Inferior parietal cortex (tissue), 1 donor: ENCODE data around the gene PAFAH1B2.
"Not testable (repeated sequence)": the region's sequence is repeated elsewhere in the genome, so short reads cannot be mapped to it uniquely, and the experiment has no call there.

Experiments used
- DNase-seq: peaks from one replicate; pipeline ENCODE4 v3.0.0-alpha.2; 2016; ENCODE audit errors: extremely low spot score

The PAFAH1B2 gene

GRCh38 chr11:117127171-117127901 lies 16.8 kb upstream of the PAFAH1B2 start:
- DNase-seq: peak; percentile 54

DNA sequence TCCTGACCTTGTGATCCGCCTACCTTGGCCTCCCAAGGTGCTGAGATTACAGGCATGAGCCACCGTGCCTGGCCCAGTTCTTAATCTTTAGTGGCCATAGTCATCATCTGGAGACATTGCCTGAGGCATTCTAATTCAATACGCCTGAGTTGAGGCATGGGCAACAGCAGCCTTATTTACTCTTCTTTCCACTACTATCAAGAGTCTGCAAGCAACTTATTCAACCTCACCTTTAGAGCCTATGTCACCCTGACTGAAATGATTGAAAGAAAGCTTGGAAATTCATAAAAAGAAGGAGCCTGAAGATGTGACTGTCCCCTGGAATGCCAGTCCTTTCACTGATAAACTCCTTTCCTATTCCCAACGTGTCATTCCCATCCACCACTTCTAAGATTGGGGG lies 15.8 kb upstream of the PAFAH1B2 start:
- DNase-seq: no peak

DNA sequence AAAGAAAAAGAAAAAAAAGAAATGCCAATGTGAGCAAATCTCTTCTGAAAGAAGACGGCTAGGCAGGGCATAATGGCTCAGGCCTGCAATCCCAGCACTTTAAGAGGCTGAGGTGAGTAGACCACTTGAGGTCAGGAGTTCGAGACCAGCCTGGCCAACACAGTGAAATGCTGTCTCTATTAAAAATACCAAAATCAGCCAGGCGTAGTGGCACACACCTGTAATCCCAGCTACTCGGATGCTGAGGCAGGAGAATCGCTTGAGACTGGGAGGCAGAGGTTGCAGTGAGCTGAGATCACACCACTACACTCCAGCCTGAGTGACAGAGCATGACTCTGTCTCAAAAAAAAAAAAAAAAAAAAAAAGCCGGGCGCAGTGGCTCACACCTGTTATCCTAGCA lies 13.7 kb upstream of the PAFAH1B2 start:
- not testable (repeated sequence) for DNase-seq

DNA sequence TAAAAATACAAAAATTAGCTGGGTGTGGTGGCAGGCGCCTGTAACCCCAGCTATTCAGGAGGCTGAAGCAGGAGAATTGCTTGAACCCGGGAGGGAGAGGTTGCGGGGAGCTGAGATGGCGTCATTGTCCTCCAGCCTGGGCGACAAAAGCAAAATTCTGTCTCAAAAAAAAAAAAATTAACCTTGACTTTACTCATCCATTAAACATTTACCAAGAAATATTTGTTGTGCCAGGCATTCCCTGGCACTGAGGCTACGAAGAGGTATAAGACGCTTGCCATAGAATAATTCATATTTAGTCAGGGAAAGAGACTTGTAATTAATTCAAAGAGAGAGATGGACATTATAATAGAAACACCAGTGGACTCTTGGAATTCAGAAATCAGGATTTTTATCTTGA lies 13.2 kb upstream of the PAFAH1B2 start:
- no peak for DNase-seq

DNA sequence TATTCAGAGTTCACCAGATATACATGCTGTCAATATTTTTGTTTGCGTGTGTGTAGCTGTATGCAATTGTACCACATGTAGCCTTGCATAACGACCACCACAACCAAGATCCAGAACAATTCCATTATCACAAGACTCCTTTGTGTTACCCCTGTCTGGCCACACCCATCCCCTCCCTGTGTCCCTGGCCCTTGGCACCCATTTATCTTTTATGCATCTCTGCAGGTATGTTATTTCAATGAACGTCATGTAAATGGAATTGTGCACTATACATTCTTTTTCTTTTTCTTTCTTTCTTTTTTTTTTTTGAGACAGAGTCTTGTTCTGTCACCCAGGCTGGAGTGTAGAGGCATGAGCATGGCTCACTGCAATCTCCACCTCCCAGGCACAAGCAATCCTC lies 9.7 kb upstream of the PAFAH1B2 start:
- DNase-seq: no peak

DNA sequence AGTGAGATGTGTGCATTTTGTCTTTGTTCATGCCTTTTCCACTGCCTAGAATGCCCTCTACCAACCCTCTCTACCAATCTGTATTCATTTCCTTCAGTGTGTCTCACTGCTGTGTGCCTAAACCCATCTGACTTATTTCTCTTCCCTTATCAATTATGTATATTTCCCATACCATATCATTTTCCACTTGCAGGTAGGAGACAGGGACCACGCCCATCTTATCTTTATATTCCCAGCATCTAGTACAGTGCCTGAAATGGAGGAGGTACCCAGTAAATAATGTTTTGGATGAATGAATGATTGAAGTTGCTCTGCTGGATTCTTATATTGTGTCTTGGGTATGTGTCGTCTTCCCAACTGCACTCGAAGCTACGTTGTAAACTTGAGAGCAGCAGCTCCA lies 9.1 kb upstream of the PAFAH1B2 start:
- DNase-seq: not testable (repeated sequence)

DNA sequence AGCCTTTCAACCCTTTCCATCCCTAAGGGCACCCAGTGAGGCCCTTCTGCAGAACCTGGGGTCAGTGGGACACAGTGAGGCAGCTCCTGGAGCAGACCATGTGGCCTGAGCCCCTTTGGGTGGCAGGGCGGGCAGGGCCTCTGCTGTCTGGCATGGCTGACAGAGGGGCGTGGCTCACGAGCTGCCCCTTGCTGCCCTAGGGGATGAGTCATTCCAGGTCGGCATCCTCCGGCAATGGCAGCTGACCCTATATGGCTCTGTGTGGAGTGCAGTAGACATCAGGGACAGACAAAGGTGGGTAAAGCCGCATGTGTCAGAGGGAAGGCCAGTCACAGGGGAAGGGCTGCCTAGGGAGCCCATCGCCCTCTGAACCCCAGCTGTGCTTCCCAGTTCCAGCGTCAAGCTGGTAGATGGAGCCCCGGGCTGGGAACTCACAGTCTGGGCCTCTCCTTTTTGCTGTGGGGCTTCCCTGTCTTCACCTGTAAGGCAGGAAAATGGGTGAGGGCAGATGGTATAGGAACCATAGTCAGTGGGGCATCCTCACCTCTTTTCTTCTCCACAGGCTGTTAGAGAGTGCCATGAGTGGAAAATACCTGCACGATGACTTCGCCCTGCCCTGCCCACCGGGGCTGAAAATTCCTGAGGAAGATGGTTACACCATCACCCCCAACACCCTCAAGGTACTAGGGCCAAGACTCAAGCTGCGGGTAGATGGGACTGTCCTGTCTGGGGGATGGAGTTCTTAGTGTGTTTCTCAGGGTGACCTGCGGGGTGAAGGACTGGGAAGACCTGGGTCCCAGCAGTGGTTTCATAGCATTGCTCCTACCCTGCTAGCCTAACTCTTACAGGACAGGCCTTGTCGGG lies 6.6 kb upstream of the PAFAH1B2 start:
- not testable (repeated sequence) for DNase-seq

GRCh38 chr11:117143390-117143789 lies 697 bp upstream of the PAFAH1B2 start:
- DNase-seq: peak; percentile 65

GRCh38 chr11:117144477-117145392 lies 648 bp downstream of the PAFAH1B2 start:
- DNase-seq: peak; percentile 39

DNA sequence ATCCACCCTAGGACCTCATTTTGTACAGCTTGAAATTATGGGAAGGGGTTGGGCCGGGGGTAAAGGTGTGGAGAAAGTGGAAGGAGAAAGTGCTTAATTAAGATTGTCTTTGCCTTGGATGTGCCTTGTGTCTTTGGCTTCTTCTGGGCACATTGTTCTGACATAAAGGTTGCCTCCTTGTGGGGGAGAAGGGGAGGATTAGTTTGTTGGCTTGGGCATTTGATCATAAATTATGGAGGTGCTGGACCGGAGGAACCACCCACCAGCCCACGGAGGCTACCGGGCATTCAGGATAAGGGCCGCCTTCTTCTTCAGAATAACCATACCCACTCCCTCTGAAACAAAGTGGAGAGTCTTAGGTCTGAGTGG lies 1.3 kb downstream of the PAFAH1B2 start:
- DNase-seq: no peak

- DNase-seq: no peak
Measured at GRCh38 chr11:117146521-117146920, 2.4 kb downstream of the PAFAH1B2 start.

GRCh38 chr11:117152066-117152465 lies 8.0 kb downstream of the PAFAH1B2 start:
- DNase-seq: no peak

DNA sequence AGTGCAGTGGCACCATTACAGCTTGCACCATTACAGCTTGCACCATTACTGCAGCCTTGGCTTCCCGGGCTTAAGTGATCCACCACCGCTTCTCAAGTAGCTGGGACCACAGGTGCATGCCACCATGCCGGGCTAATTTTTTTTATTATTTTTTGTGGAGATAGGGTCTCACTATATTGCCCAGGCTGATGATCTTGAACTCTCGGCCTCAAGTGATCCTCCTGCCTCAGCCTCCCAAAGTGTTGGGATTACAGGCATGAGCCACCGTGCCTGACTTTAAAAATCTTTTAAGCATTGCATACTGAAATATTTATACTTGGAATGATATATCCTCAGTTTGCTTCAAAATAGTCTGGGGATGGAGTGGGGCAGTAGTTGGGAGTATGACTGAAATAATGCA lies 10.4 kb downstream of the PAFAH1B2 start:
- no peak for DNase-seq

DNA sequence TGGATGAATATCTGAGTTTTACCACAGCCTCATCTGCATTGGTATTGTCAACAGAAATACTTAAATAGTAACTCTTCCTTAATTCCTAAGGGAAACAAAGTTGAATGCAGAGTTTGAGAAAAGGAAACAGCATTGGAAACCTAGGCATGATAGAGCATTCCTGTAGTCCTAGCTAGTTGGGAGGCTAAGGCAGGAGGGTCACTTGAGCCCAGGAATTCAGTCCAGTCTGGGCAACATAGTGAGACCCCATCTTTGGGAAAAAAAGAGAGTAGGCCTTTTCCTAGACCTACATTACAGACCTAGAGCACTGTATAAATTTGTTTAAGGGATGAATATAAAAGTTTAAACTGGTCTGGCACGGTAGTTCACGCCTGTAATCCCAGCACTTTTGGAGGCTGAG lies 13.4 kb downstream of the PAFAH1B2 start:
- DNase-seq: no peak

DNA sequence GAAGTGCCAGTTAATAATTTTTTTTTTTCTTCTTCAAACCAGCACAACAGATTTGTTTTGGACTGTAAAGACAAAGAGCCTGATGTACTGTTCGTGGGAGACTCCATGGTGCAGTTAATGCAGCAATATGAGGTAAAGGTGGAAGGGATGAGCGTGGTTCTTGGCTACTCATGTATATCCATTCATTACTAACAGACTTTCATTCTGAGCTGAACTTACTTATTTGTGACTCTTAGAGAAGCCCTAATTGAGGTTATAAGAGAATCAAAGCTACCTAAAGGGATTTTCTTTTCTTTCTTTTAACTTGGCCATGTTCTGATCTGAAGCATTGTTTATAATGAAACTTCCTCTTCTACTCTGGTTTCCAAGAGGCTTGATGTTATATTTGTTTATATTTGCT lies 15.8 kb downstream of the PAFAH1B2 start:
- no peak for DNase-seq

GRCh38 chr11:117160826-117161225 lies 16.7 kb downstream of the PAFAH1B2 start:
- no peak for DNase-seq

DNA sequence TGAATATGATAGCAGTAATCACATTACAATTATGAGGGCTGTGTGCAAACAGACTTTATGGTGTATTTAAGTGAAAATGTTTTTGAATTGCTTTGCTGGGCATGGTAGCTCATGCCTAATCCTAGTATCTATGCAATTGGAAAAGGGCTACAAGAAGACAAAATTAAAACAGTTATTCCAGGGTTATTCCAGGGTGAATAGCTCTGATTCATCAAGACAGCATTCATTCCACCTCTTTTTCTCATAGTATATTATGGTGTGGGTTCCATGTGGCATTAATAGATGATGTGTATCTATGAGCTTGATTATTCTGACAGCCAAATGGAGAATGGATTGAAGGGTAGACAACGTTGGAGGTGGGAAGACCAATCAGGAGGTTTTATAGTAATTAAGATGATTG lies 22.4 kb downstream of the PAFAH1B2 start:
- DNase-seq: no peak

DNA sequence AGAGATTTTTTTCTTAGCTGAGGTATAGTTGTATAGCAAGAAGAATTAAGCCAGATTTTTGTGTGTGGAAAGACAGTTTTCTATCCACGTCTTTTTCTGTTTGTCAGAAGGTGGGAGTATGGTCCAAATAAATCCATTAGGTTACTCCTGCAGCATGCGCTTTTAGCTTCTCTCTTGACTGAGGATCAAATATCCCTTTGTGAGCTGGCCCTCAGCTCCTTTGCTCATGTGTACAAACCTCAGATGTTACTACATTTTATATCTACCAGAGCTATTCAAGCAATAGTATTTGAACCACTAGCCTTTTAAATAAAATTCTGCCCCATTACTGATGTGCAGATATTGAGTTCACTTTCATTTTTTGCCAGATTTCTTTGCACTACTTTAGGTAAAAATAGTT lies 25.6 kb downstream of the PAFAH1B2 start:
- no peak for DNase-seq

- DNase-seq: no peak
Measured at GRCh38 chr11:117170210-117170609, 26.1 kb downstream of the PAFAH1B2 start.

DNA sequence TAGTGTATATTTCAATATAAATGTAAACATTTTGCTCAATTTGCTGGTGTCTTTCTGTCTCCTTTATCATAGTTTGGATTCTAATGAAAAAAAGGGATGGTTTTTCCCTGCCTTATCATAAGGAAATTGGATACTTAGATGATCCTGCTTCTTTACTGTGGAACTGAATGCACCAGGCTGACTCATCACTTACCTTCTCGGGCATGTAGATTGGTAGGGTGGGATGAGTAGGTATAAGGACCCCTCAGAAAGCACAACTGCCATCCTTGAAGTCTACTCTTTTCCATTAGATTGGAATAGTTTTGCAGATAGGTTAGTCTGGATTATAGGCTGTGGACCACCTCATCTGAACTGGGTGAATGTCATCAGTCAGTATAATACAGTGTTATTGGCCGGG lies 26.9 kb downstream of the PAFAH1B2 start:
- DNase-seq: no peak

- DNase-seq: no peak
Measured at GRCh38 chr11:117171404-117172061, 27.4 kb downstream of the PAFAH1B2 start.
